NOMO-1 treated with dmso at 0.1 percent for 144 hours (cell line): ENCODE measurements around the gene DCBLD2.
A peak's percentile ranks its signal among the peaks of the same experiment; 100 is the strongest.

Experiments used
- DNase-seq: peaks from one replicate; lab custom pipeline; 2025; ENCODE audit not compliant: unreplicated experiment; lab: John Stamatoyannopoulos, UW

Gene DCBLD2

GRCh38 chr3:98901392-98902350 is at the start of gene DCBLD2:
Gene DCBLD2, minus strand, starts transcription at chr3:98901695. Its CDS starts 369 bp downstream, at chr3:98901326.
- DNase-seq, result peak; percentile 77

GRCh38 chr3:98945666-98946065 is 44.2 kb upstream of the DCBLD2 start:
- no peak for DNase-seq

GRCh38 chr3:98945101-98945524 is 43.6 kb upstream of the DCBLD2 start:
- no peak for DNase-seq

GRCh38 chr3:98930413-98930812 is 28.9 kb upstream of the DCBLD2 start:
- DNase-seq, result no peak

- DNase-seq, result no peak
Measured at GRCh38 chr3:98921957-98922356, 20.5 kb upstream of the DCBLD2 start.

- no peak for DNase-seq
Measured at GRCh38 chr3:98920166-98920565, 18.7 kb upstream of the DCBLD2 start.

GRCh38 chr3:98918586-98918985 is 17.1 kb upstream of the DCBLD2 start:
- no peak for DNase-seq

- no peak for DNase-seq
Measured at GRCh38 chr3:98917608-98918007, 16.1 kb upstream of the DCBLD2 start.

- DNase-seq, result no peak
Measured at GRCh38 chr3:98914210-98915080, 12.9 kb upstream of the DCBLD2 start.

GRCh38 chr3:98912448-98912847 is 11.0 kb upstream of the DCBLD2 start:
- DNase-seq, result no peak

GRCh38 chr3:98906230-98906629 is 4.7 kb upstream of the DCBLD2 start:
- no peak for DNase-seq

GRCh38 chr3:98903705-98904481 is 2.4 kb upstream of the DCBLD2 start:
- DNase-seq, result no peak

GRCh38 chr3:98903099-98903498 is 1.6 kb upstream of the DCBLD2 start:
- DNase-seq, result no peak

- DNase-seq, result no peak
Measured at GRCh38 chr3:98902351-98902740, 851 bp upstream of the DCBLD2 start.

GRCh38 chr3:98901119-98901391 is 440 bp downstream of the DCBLD2 start:
- no peak for DNase-seq

- DNase-seq, result no peak
Measured at GRCh38 chr3:98900265-98901118, 1.0 kb downstream of the DCBLD2 start.

- no peak for DNase-seq
Measured at GRCh38 chr3:98897701-98898100, 3.8 kb downstream of the DCBLD2 start.

- no peak for DNase-seq
Measured at GRCh38 chr3:98894791-98895576, 6.5 kb downstream of the DCBLD2 start.

- no peak for DNase-seq
Measured at GRCh38 chr3:98893740-98894139, 7.8 kb downstream of the DCBLD2 start.

- DNase-seq, result no peak
Measured at GRCh38 chr3:98892263-98892662, 9.2 kb downstream of the DCBLD2 start.
